Endothelial cell of umbilical vein (primary cell): Measurements from ENCODE around the gene SLC5A2. TPM values are rescaled to one million over a fixed set of nuclear protein-coding genes. Genes with fewer than 3 reads are reported as not detected.

ENCODE experiments used
- BruUV-seq: library from RNA; stranded (reverse); fragments of 400-500 nt; replicated peaks from 2 replicates; lab custom pipeline; 2021; lab: Mats Ljungman, UMichigan
- CTCF ChIA-PET: fragments of 300-600, 350-600 bp; sonication (Branson Sonifier 250); formaldehyde crosslinking; loops from one replicate; lab custom pipeline; 2021; ENCODE audit warnings: antibody characterized with exemption, inconsistent platforms; lab: Charles Lee
- POLR2A ChIA-PET: fragments of 300-600, 350-600 bp; sonication (Branson Sonifier 250); formaldehyde crosslinking; loops from one replicate; lab custom pipeline; 2021; ENCODE audit warnings: antibody characterized with exemption, inconsistent platforms; lab: Charles Lee
- DNase-seq: peaks from one replicate; pipeline ENCODE4 v3.0.0-alpha.2; 2011; ENCODE audit warnings: low read depth, low spot score
- FAIRE-seq: peaks from 2 replicates; lab custom pipeline; 2011; peaks lifted over from hg19 to GRCh38; lab: Jason Lieb, UNC
- H2AFZ ChIP-seq: 2 replicates; pipeline ENCODE4 v1.6.0; 2012; ENCODE audit warnings: low read depth, low read length, control low read depth, inconsistent platforms
- H3K27ac ChIP-seq: 2 replicates; pipeline ENCODE4 v1.5.1; 2011; ENCODE audit warnings: low read depth, mild to moderate bottlenecking, control low read depth, low read length, moderate library complexity; ENCODE audit not compliant: insufficient read depth
- H3K27me3 ChIP-seq, 2 experiments: 2 replicates each; pipeline versions ENCODE4 v1.6.0 to v1.6.1; 2011; ENCODE audit warnings: low read length in 2 of 2, mixed read lengths in 1 of 2; ENCODE audit not compliant: control insufficient read depth in 2 of 2, insufficient read depth in 2 of 2
- H3K36me3 ChIP-seq, 2 experiments: 2 replicates in 1 of 2; 3 replicates in 1 of 2; pipeline ENCODE4 v1.5.1; 2011; ENCODE audit warnings: low read length in 2 of 2, mild to moderate bottlenecking in 1 of 2, moderate library complexity in 1 of 2; ENCODE audit not compliant: control insufficient read depth in 2 of 2, insufficient read depth in 2 of 2; ENCODE audit errors: extremely low read depth in 1 of 2
- H3K4me1 ChIP-seq: 3 replicates; pipeline ENCODE4 v1.5.1; 2011; ENCODE audit warnings: mild to moderate bottlenecking, low read length; ENCODE audit not compliant: control insufficient read depth, insufficient read depth; ENCODE audit errors: extremely low read depth
- H3K4me2 ChIP-seq: 2 replicates; pipeline ENCODE4 v1.6.1; 2011; ENCODE audit warnings: low read length, control low read depth, mixed read lengths; ENCODE audit not compliant: insufficient read depth
- H3K4me3 ChIP-seq, 3 experiments: fragments of 200-600 bp in 1 of 3; sonication (generic), shearing (Covaris generic) in 1 of 3; replicated peaks in 1 of 3; 2 replicates each; pipeline ENCODE4 v1.5.1; 2011 to 2016; ENCODE audit warnings: control low read depth in 3 of 3, low read length in 3 of 3, mild to moderate bottlenecking in 2 of 3, inconsistent platforms in 1 of 3, low read depth in 1 of 3, moderate library complexity in 1 of 3; ENCODE audit not compliant: insufficient read depth in 1 of 3
- H3K79me2 ChIP-seq: 2 replicates; pipeline ENCODE4 v1.6.0; 2012; ENCODE audit warnings: low read length, inconsistent platforms; ENCODE audit not compliant: control insufficient read depth, insufficient read depth
- H3K9ac ChIP-seq: replicated peaks from 2 replicates; pipeline ENCODE3; 2011; ENCODE audit warnings: low read length, control low read depth; ENCODE audit not compliant: insufficient read depth; ENCODE audit errors: extremely low read depth
- H3K9me1 ChIP-seq: replicated peaks from 3 replicates; pipeline ENCODE4 v1.6.0; 2011; ENCODE audit warnings: mild to moderate bottlenecking, low read length; ENCODE audit not compliant: control insufficient read depth, insufficient read depth; ENCODE audit errors: extremely low read depth
- H3K9me3 ChIP-seq: replicated peaks from 2 replicates; pipeline ENCODE4 v1.5.1; 2012; ENCODE audit warnings: low read length, inconsistent platforms; ENCODE audit not compliant: control insufficient read depth, insufficient read depth
- H4K20me1 ChIP-seq: replicated peaks from 2 replicates; pipeline ENCODE3; 2011; ENCODE audit warnings: mild to moderate bottlenecking, low read length; ENCODE audit not compliant: control insufficient read depth, insufficient read depth; ENCODE audit errors: extremely low read depth
- GATA2 ChIP-seq: IDR thresholded peaks from 2 replicates; pipeline ENCODE4 v1.7.0; 2011; ENCODE audit warnings: low read depth, mild to moderate bottlenecking, moderate library complexity, mixed read lengths, low read length; ENCODE audit not compliant: insufficient read length, insufficient read depth
- JUN ChIP-seq: IDR thresholded peaks from 2 replicates; pipeline ENCODE4 v1.6.1; 2011; ENCODE audit warnings: borderline replicate concordance, low read depth; ENCODE audit not compliant: insufficient read length, insufficient read depth
- dilution Hi-C: fragments of 300-500 bp; cut with MboI; formaldehyde crosslinking; loops from one replicate; pipeline ENCODE4 v1.15.0; 2019; ENCODE audit warnings: low sequenced_read_pairs; ENCODE audit not compliant: extremely low pct_ligation_motif_present
- intact Hi-C: fragments of 100-400 bp; cut with micrococcal nuclease; formaldehyde crosslinking; loops from one replicate; pipeline ENCODE4 v1.10.0; 2022
- polyA plus RNA-seq, 4 experiments: library from polyadenylated mRNA; depleted of rRNA in 3 of 4; stranded (reverse) in 3 of 4; unstranded in 1 of 4; fragments of >200 nt; gene quantifications; 2 replicates each; pipeline versions ENCODE4 v1.2.1 to v1.2.3, GENCODE V29; 2011 to 2012; ENCODE audit warnings: missing spikeins in 1 of 4
- total RNA-seq: library from RNA; stranded (reverse); gene quantifications from 2 replicates; pipeline ENCODE4 v1.2.3, GENCODE V29; 2021
- TF ChIP-seq, protein P1 (sequence below), 2 donors: IDR thresholded peaks; 1 replicate in 1 of 2; 2 replicates in 1 of 2; pipeline ENCODE4 v1.5.1; 2011; ENCODE audit warnings: low read length in 2 of 2, mild to moderate bottlenecking in 2 of 2, moderate library complexity in 2 of 2, control low read depth in 1 of 2, inconsistent platforms in 1 of 2, low read depth in 1 of 2; ENCODE audit not compliant: insufficient read depth in 1 of 2; ENCODE audit errors: extremely low read depth in 1 of 2

The SLC5A2 gene
- total and polyA plus RNA-seq, 2 donors (not counting 3 experiments of a cell fraction or from before 2014, with no cell fraction given) = 0.03 TPM; not detected in 1

DNA sequence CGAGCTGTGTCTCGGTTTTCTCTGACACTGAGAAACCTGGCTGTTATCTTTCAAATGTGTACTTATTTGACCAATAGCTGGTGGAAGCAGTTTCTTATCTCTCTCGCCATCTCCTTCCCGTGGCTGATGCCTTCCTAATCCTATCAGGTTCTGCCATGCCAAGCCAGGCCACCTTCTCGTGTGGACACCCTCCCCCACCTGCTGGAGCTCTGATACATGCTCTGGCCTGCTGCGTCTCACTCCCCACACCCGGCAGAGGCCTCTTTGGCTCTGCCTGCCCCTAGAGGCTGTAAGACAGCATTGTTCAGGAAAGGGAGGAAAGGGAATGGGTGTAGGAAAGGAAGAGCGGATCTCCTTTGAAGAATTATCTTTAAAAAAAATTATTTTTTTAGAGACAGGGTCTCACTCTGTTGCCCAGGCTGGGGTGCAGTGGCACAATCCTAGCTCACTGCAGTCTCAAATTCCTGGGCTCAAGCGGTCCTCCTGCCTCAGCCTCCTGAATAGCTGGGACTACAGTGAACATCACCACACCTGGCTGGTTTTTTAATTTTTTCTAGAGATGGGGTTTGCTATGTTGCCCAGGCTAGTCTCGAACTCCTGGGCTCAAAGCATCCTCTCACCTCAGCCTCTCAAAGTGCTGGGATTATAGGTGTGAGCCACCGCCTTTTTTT, 31.1 kb upstream of the SLC5A2 start:
- CTCF ChIA-PET = interaction anchor here (0.7 to 3.1 kb wide), 15 partner anchors 9 to 498 kb away, joined by 3 to 39 read pairs (median 3); partner anchors contain the start of genes FUS, HSD3B7, KAT8 and ZNF843
- Histone ChIP-seq H3K4me3 (no peak overlapping the region), H3K27ac (no peak overlapping the region), H4K20me1 (no peaks in the 10 kb centered on the region), H3K36me3 (no peaks in the 10 kb centered on the region), H3K9me1 (no peaks in the 10 kb centered on the region), H3K79me2 (peaks cover 16% of the 10 kb centered on the region), H3K4me1 (peaks cover 17% of the 10 kb centered on the region), H3K4me2 (no peak overlapping the region), H3K9me3 (no peaks in the 10 kb centered on the region), H3K9ac (no peak overlapping the region), H3K27me3 (no peaks in the 10 kb centered on the region), H2AFZ (no peak overlapping the region)
- BruUV-seq = no TSS peak
- dilution Hi-C loops = no loop called here
- no peak for TF ChIP-seq JUN
- peak; percentile 45 for TF ChIP-seq GATA2
- TF ChIP-seq, protein P1, sequence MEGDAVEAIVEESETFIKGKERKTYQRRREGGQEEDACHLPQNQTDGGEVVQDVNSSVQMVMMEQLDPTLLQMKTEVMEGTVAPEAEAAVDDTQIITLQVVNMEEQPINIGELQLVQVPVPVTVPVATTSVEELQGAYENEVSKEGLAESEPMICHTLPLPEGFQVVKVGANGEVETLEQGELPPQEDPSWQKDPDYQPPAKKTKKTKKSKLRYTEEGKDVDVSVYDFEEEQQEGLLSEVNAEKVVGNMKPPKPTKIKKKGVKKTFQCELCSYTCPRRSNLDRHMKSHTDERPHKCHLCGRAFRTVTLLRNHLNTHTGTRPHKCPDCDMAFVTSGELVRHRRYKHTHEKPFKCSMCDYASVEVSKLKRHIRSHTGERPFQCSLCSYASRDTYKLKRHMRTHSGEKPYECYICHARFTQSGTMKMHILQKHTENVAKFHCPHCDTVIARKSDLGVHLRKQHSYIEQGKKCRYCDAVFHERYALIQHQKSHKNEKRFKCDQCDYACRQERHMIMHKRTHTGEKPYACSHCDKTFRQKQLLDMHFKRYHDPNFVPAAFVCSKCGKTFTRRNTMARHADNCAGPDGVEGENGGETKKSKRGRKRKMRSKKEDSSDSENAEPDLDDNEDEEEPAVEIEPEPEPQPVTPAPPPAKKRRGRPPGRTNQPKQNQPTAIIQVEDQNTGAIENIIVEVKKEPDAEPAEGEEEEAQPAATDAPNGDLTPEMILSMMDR (IDR thresholded peaks at IDR 0.05; ENCODE audit: extremely low read depth in 1 of 2, insufficient read depth in 1 of 2, low read depth in 1 of 2, low read length in 2 of 2) = peak; percentile 46 to 69
- intact Hi-C loops = no loop called here
- FAIRE-seq = peak; percentile 82
- DNase-seq = peak; percentile 56
- POLR2A ChIA-PET = interaction anchor here (1.8 kb wide), 1 partner anchor 9 kb away, joined by 5 read pairs; the partner anchor contains the start of gene ZNF843
